GM10266 (cell line): ENCODE data around the gene ANTXRL.

Source experiments
- DNase-seq: peaks from one replicate; pipeline ENCODE4 v3.0.0; 2012; ENCODE audit errors: extremely low spot score
- TF ChIP-seq, protein P1 (sequence below): IDR thresholded peaks from 2 replicates; pipeline ENCODE4 v1.5.1; 2012; ENCODE audit warnings: mild to moderate bottlenecking, low read depth; ENCODE audit not compliant: control insufficient read depth, insufficient read depth; ENCODE audit errors: missing control alignments

ANTXRL gene

GRCh38 chr10:46282842-46283574, 3.8 kb upstream of the ANTXRL start:
- DNase-seq: peak; percentile 69

GRCh38 chr10:46283580-46284285, 3.1 kb upstream of the ANTXRL start:
- TF ChIP-seq, protein P1, sequence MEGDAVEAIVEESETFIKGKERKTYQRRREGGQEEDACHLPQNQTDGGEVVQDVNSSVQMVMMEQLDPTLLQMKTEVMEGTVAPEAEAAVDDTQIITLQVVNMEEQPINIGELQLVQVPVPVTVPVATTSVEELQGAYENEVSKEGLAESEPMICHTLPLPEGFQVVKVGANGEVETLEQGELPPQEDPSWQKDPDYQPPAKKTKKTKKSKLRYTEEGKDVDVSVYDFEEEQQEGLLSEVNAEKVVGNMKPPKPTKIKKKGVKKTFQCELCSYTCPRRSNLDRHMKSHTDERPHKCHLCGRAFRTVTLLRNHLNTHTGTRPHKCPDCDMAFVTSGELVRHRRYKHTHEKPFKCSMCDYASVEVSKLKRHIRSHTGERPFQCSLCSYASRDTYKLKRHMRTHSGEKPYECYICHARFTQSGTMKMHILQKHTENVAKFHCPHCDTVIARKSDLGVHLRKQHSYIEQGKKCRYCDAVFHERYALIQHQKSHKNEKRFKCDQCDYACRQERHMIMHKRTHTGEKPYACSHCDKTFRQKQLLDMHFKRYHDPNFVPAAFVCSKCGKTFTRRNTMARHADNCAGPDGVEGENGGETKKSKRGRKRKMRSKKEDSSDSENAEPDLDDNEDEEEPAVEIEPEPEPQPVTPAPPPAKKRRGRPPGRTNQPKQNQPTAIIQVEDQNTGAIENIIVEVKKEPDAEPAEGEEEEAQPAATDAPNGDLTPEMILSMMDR: no peak
- no peak for DNase-seq

More at GRCh38 chr10:46282842-46283574, 3.8 kb upstream of the ANTXRL start:
- TF ChIP-seq, protein P1: no peak

DNA sequence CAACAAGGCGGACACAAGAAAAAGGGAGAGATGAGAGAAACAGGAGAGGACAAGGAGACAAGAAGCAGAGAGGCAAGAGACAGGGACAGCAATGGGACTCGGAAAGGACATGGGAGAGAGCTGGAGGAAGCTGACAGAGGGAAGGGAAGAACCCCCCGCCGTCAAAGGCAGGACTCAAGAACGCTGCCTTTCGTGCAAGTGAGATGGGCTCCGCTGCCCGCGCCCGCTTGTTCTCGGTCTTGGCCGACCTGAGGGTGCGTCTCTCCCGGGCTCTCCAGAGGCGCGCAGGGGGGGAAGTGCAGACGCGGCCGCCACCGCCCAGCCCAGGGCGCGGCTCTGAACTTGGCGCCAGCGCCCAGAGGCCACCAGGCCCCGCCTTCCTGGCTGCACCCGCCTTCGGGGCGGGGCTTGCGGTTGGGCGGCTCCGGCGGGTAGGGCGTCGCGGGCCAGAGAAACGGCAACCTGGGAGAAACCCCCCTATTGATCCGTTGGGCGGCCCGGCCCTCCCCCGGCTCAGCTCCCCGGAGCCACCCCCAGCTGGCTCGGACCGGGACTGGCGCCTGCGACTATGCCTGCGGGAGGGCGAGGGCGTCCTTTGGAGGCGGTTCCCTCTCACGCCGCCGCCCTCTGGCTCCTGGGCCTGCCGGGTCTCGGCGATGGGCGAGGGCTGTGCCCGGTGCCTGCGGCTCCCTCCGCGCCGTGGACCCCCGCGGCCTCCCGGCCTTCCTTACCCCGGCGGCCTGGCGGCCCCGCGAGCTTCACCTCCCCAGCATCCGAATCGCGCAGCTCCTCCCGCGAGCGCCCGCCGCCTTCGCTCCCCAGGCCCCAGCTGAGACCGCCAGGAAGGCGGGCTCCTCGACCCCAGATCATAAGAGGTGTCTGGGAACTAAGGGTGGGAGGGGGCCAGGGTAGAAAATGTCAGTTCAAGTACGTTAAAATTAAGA, 2.2 kb upstream of the ANTXRL start:
- TF ChIP-seq, protein P1: no peak
- DNase-seq: peak; percentile 90

- no peak for DNase-seq
- TF ChIP-seq, protein P1: no peak
Observed at GRCh38 chr10:46285300-46285699, 1.5 kb upstream of the ANTXRL start.

DNA sequence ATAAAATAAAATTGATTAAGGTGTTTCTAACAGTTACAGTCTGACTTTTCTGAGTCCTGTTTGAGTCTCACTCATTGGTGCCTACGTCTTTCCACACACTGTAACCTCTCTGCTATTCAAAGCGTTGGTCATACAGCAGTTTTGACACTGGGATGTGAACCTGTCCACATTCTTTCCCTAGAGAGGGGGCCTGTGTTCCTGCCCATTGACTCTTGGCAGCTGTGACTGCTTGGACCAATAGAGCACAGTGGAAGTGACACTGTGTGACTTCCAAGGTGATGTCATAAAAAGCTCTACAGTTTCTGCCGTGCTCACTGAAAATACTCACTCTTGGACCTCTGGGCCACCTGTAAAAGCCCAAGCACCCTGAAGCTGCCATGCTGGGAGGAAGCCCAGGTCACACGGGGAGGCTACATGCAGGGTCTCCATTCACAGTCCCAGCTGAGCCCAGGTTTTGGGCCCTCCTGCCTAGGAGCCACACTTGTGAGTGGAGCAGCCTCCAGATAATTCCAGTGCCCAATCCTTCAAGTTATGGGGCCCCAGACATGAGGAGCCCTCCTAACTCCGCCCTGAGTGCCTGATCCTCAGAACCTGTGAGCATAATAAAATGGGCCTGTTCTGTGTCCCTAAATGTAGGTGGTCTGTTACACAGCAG, 704 bp upstream of the ANTXRL start:
- TF ChIP-seq, protein P1: no peak
- no peak for DNase-seq

- TF ChIP-seq, protein P1: no peak
- no peak for DNase-seq
Observed at GRCh38 chr10:46287846-46288477, 1.2 kb downstream of the ANTXRL start.
